Motor neuron (in vitro differentiated cells): Measurements from ENCODE around the gene TTF2. TPM values are rescaled to one million over a fixed set of nuclear protein-coding genes. Genes with fewer than 3 reads are reported as not detected.

Experiments
- ATAC-seq, 8 experiments: fragments of 200-7000 bp; cut with Tn5 transposase; replicated peaks in 6 of 8; 2 replicates each; pipeline ENCODE4 v1.8.0; 2021; ENCODE audit warnings: mild to moderate bottlenecking in 8 of 8, moderate library complexity in 8 of 8
- H3K27ac ChIP-seq, 2 donors: fragments of 250-450 bp; sonication (Bioruptor Pico); 2 replicates each; pipeline ENCODE4 v1.9.0; 2021; ENCODE audit warnings: antibody characterized with exemption in 2 of 2, mild to moderate bottlenecking in 2 of 2, moderate library complexity in 1 of 2
- H3K4me1 ChIP-seq, 2 donors: fragments of 250-450 bp; sonication (Bioruptor Pico); replicated peaks in 1 of 2; 2 replicates each; pipeline ENCODE4 v1.6.1; 2021; ENCODE audit warnings: antibody characterized with exemption in 2 of 2, mild to moderate bottlenecking in 2 of 2, moderate library complexity in 1 of 2
- H3K4me3 ChIP-seq, 5 donors: fragments of 250-450 bp; sonication (Bioruptor Pico); 2 replicates each; pipeline ENCODE4 v1.9.0; 2021; ENCODE audit warnings: antibody characterized with exemption in 5 of 5, mild to moderate bottlenecking in 5 of 5, moderate library complexity in 4 of 5
- WGBS, 10 experiments: fragments of 450-650 bp; shearing (Covaris generic); methylation state at CpG; one replicate each; pipeline ENCODE4 v1.0.0; 2022; 5-methylcytosine and 5-hydroxymethylcytosine counted together
- in situ Hi-C, 9 experiments: fragments of 400-800 bp; cut with MboI; loops; one replicate each; pipeline ENCODE4 v1.15.0; 2021; ENCODE audit warnings: low sequenced_read_pairs in 9 of 9, low pct_unique_long_range_greater_than_20kb in 2 of 9; ENCODE audit not compliant: unreplicated experiment in 9 of 9
- total RNA-seq, 8 experiments: library from RNA; unstranded; fragments of 300-600 nt; gene quantifications; 2 replicates each; pipeline versions ENCODE4 v1.2.3 to v1.2.4, GENCODE V29; 2022

The TTF2 gene
- total RNA-seq, 8 experiments from 2014 or later: 5.4 to 48.7 (median 10.6) TPM

- H3K4me1 ChIP-seq: no peaks in the 10 kb centered on the region
- H3K4me3 ChIP-seq: no peak overlapping the region
- in situ Hi-C loops: loop anchor here (10.0 to 25.0 kb wide), 7 partner anchors 313 to 913 kb away; partner anchors contain the start of gene CD58 (in 3 of the 9)
- ATAC-seq: no peak
- no peak overlapping the region for H3K27ac ChIP-seq
- WGBS, 10 experiments: 60 to 100% (median 80%) methylated on average over 1 to 5 of the region's 5 CpGs; no CpG with 5 or more reads in 1 of the 10 experiments
Measured at GRCh38 chr1:117049857-117050256, 10.3 kb upstream of the TTF2 start.

GRCh38 chr1:117051224-117052064 is 8.7 kb upstream of the TTF2 start:
- in situ Hi-C loops: loop anchor here (10.0 to 25.0 kb wide), 7 partner anchors 314 to 914 kb away; partner anchors contain the start of gene CD58 (in 3 of the 9)
- no peak overlapping the region for H3K4me3 ChIP-seq
- no peaks in the 10 kb centered on the region for H3K4me1 ChIP-seq
- peak in 2 of 8 experiments; percentile 50 to 56 for ATAC-seq
- H3K27ac ChIP-seq: no peak overlapping the region
- 38 to 90% (median 80%) methylated on average over 1 to 8 of the region's 8 CpGs for WGBS, 10 experiments

- Histone ChIP-seq H3K4me3 (no peak overlapping the region), H3K27ac (no peak overlapping the region), H3K4me1 (no peaks in the 10 kb centered on the region)
- in situ Hi-C loops: loop anchor here (10.0 to 25.0 kb wide), 7 partner anchors 317 to 917 kb away; partner anchors contain the start of gene CD58 (in 3 of the 9)
- ATAC-seq: no peak
Measured at GRCh38 chr1:117054068-117054467, 6.1 kb upstream of the TTF2 start.

GRCh38 chr1:117058810-117059209 is 1.3 kb upstream of the TTF2 start:
- in situ Hi-C loops: loop anchor here (10.0 to 25.0 kb wide), 7 partner anchors 322 to 922 kb away; partner anchors contain the start of gene CD58 (in 3 of the 9)
- peak overlapping the region in 1 of 5 donors; percentile 66 for H3K4me3 ChIP-seq
- H3K27ac ChIP-seq: no peak overlapping the region
- no peak for ATAC-seq
- peaks cover 3 to 4% of the 10 kb centered on the region in 2 donors for H3K4me1 ChIP-seq
- WGBS, 10 experiments: 20 to 56% (median 48%) methylated on average over 3 to 4 of the region's 4 CpGs; no CpG with 5 or more reads in 1 of the 10 experiments

DNA sequence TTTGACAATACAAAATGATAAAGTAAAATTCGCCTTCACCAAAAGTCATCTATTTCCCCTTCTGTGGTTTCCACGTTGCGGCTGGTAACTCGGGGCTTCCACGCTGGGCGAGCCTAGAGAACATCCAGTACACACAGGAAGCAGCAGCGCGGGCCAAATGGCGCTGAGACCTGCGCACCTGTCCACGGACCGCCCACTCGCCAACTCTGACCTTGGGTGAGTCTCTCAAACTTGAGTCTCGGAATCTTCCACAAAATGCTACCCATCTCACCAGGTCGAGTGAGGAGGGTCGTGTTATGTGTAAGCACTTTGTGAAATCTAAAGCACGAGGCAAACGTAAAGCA is 820 bp upstream of the TTF2 start:
- WGBS, 10 experiments: 0 to 20% (median 1%) methylated on average over 1 to 18 of the region's 18 CpGs; no CpG with 5 or more reads in 1 of the 10 experiments
- peaks cover 3 to 4% of the 10 kb centered on the region in 2 donors for H3K4me1 ChIP-seq
- peak in 1 of 8 experiments; percentile 9 for ATAC-seq
- in situ Hi-C loops: loop anchor here (10.0 to 25.0 kb wide), 7 partner anchors 322 to 922 kb away; partner anchors contain the start of gene CD58 (in 3 of the 9)
- no peak overlapping the region for H3K27ac ChIP-seq
- H3K4me3 ChIP-seq: peak overlapping the region; percentile 49 to 67 (median 66)

GRCh38 chr1:117060441-117061317 is 553 bp downstream of the TTF2 start:
- in situ Hi-C loops: loop anchor here in 7 of 9 experiments (10.0 to 25.0 kb wide), 6 partner anchors 224 to 923 kb away; partner anchors contain the start of gene CD58 (in 2 of the 7)
- WGBS, 10 experiments: 6 to 88% (median 29%) methylated on average over 8 to 39 of the region's 42 CpGs
- Histone ChIP-seq H3K4me3 (peak overlapping the region; percentile 49 to 67 (median 66)), H3K4me1 (peaks cover 3 to 4% of the 10 kb centered on the region in 2 donors), H3K27ac (no peak overlapping the region)
- peak; percentile 11 to 54 (median 47) for ATAC-seq

DNA sequence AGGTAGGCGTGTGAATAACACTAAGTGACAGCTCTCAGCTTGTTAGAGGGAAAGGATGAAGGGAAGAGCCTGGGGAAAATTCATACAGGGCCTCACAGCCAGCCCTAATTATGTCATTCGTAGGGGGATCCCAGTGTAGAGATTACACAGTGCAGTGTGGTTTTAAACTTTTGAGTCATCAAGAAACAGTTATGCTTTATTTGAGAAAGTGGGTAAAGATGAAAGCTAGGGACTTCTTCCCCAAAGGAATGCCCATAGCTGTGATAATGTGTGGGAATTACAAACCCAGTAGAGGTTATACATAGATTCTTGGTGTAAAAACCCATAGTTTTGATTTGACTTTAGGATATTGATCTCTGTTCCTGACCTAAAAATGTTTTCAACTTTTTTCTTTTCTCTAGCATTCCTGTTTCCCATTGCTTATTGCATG is 1.9 kb downstream of the TTF2 start:
- H3K4me3 ChIP-seq: no peak overlapping the region
- ATAC-seq: no peak
- no peak overlapping the region for H3K27ac ChIP-seq
- peaks cover 3 to 4% of the 10 kb centered on the region in 2 donors for H3K4me1 ChIP-seq
- in situ Hi-C loops: loop anchor here in 7 of 9 experiments (10.0 to 25.0 kb wide), 6 partner anchors 223 to 925 kb away; partner anchors contain the start of gene CD58 (in 2 of the 7)
- 14 to 94% (median 77%) methylated on average over 1 to 2 of the region's 2 CpGs; no CpG with 5 or more reads in 2 of the 10 experiments for WGBS, 10 experiments

DNA sequence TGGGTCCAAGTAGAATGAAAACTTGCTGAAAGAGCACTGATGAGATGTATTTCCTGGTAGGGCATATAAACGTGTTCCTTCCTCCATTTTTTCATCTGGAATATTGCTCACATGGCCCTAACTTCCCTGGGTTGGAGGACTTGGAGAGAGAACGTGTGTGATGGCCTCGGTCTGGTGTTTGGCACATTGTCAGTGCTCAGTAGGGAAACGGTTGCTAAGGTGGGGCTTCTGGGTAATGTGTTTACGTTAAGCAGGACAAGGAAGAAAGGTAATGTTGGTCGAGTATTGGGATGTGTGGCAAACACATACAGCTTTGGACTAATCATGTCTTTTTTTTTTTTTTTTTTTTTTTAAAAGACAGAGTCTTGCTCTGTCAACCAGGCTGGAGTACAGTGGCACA is 6.2 kb downstream of the TTF2 start:
- 20 to 100% (median 90%) methylated on average over 1 to 6 of the region's 6 CpGs; no CpG with 5 or more reads in 1 of the 10 experiments for WGBS, 10 experiments
- no peaks in the 10 kb centered on the region for H3K4me1 ChIP-seq
- no peak overlapping the region for H3K4me3 ChIP-seq
- no peak for ATAC-seq
- no peak overlapping the region for H3K27ac ChIP-seq
- in situ Hi-C loops: loop anchor here in 7 of 9 experiments (10.0 to 25.0 kb wide), 6 partner anchors 218 to 929 kb away; partner anchors contain the start of gene CD58 (in 2 of the 7)

DNA sequence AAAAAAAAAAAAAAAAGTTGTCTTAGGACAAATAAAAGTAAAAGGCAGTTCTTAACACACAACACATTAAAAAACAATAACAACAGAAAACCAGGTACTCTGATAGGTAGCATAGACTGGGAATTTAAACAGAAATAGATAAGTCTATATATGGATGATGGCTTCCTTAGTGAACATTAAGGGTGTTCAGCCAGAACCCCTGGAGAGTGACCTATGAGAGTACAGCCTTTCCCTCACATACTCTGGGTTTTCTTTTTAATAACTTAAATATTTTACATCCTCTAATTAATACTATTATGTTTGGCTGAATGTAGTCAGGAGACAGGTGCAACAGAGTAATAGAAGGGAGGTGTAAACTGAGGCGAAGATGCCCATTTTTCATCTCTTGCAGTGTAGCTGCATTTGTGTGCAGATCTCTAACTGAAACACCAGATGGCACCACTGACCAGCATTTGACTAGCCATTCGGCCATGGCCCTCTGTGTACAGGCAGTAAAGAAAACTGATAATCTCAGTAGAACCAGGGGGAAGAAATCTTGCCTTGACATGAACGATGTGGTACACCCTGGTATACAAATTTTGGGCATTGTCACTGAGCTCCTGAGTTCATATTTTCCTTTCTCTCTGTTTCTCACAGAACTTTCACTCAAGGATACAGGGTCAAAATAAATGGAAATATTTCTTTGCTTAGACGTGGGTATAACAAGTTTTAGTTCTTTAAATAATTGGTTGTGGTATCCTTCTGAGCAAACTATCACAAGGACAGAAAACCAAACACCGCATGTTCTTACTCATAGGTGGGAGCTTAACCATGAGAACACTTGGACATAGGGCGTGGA is 7.6 kb downstream of the TTF2 start:
- H3K4me1 ChIP-seq: no peaks in the 10 kb centered on the region
- H3K27ac ChIP-seq: no peak overlapping the region

GRCh38 chr1:117068580-117068979 is 8.5 kb downstream of the TTF2 start:
- Histone ChIP-seq H3K27ac (no peak overlapping the region), H3K4me1 (no peaks in the 10 kb centered on the region), H3K4me3 (no peak overlapping the region)
- no peak for ATAC-seq
- in situ Hi-C loops: loop anchor here in 7 of 9 experiments (10.0 to 25.0 kb wide), 6 partner anchors 216 to 931 kb away; partner anchors contain the start of gene CD58 (in 2 of the 7)
- 83 to 100% (median 94%) methylated on average over 1 to 5 of the region's 5 CpGs for WGBS, 10 experiments

More for the DNA sequence above, 7.6 kb downstream of the TTF2 start:
- 8 to 67% (median 46%) methylated on average over 2 to 5 of the region's 6 CpGs for WGBS, 10 experiments
- no peak overlapping the region for H3K4me3 ChIP-seq
- peak; percentile 90 to 98 (median 95) for ATAC-seq
- in situ Hi-C loops: loop anchor here in 7 of 9 experiments (10.0 to 25.0 kb wide), 6 partner anchors 217 to 930 kb away; partner anchors contain the start of gene CD58 (in 2 of the 7)

- Histone ChIP-seq H3K4me3 (no peak overlapping the region), H3K27ac (no peak overlapping the region), H3K4me1 (no peaks in the 10 kb centered on the region)
- ATAC-seq: no peak
- WGBS, 10 experiments: 90 to 100% (median 97%) methylated on average over 1 to 4 of the region's 4 CpGs; no CpG with 5 or more reads in 1 of the 10 experiments
- in situ Hi-C loops: loop anchor here in 7 of 9 experiments (10.0 to 25.0 kb wide), 6 partner anchors 215 to 932 kb away; partner anchors contain the start of gene CD58 (in 2 of the 7)
Measured at GRCh38 chr1:117069220-117069844, 9.2 kb downstream of the TTF2 start.
